BJ (cell line): ENCODE results near the gene CDC34. TPM values are rescaled to one million over a fixed set of nuclear protein-coding genes. Genes with fewer than 3 reads are reported as not detected.

Experiments used
- CTCF ChIA-PET: fragments of 350-600 bp; formaldehyde crosslinking; extraction: SDS; loops from one replicate; lab custom pipeline; 2021; ENCODE audit warnings: antibody characterized with exemption, inconsistent platforms; lab: Yijun Ruan, JAX
- POLR2A ChIA-PET: fragments of 300-600 bp; sonication (Branson Sonifier 250); formaldehyde crosslinking; extraction: SDS; loops from one replicate; lab custom pipeline; 2021; ENCODE audit warnings: antibody characterized with exemption; lab: Charles Lee
- DNase-seq: peaks from one replicate; pipeline ENCODE4 v3.0.0-alpha.2; 2011; ENCODE audit warnings: low read depth
- H3K27me3 ChIP-seq: 2 replicates; pipeline ENCODE4 v1.6.0; 2011; ENCODE audit warnings: low read length; ENCODE audit not compliant: control insufficient read depth, insufficient read depth
- H3K36me3 ChIP-seq: 2 replicates; pipeline ENCODE4 v1.5.1; 2011; ENCODE audit warnings: low read length; ENCODE audit not compliant: control insufficient read depth, insufficient read depth
- H3K4me3 ChIP-seq: 2 replicates; pipeline ENCODE4 v1.5.1; 2011; ENCODE audit warnings: low read depth, mild to moderate bottlenecking, control low read depth, low read length
- polyA plus RNA-seq: library from polyadenylated mRNA; depleted of rRNA; stranded (reverse); fragments of >200 nt; gene quantifications from 2 replicates; pipeline ENCODE4 v1.2.3, GENCODE V29; 2011
- TF ChIP-seq, protein P1 (sequence below): IDR thresholded peaks from 2 replicates; pipeline ENCODE4 v1.5.1; 2011; ENCODE audit warnings: low read depth, mild to moderate bottlenecking, control low read depth, inconsistent platforms, low read length, moderate library complexity; ENCODE audit not compliant: insufficient read depth

CDC34 gene
- polyA plus RNA-seq, 1 experiment, result 75.2 TPM

DNA sequence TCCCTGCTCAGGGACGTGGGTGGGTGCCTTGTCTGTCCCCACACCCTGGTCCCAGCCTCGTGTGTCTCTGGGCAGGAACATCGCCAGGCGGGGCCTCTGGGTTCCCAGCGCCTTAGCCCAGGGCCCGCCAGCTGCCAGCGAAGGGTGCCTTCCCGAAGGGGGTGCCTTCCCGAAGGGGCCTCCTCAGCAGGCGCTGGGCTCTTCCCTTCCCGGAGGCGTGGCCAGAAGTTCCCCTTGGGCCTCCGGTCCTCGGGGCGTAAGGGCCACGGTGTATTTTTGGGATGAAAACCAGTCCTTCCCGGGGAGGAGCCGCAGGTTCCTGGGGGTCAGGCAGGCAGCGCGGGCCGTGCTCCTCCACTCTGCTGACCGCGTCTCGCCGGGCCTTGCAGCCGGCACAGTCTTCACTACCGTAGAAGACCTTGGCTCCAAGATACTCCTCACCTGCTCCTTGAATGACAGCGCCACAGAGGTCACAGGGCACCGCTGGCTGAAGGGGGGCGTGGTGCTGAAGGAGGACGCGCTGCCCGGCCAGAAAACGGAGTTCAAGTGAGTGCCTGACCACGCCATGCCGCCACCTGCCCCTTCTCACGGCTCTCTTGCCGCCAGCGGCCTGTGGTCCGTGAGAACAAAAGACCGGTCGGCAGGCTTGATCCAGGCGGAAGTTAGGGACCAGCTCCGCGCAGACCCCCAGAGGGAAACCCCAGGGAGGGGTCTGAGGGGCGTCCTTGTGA, 47.7 kb downstream of the CDC34 start:
- CTCF ChIA-PET, result no interaction called here
- peaks cover 21% of the 10 kb centered on the region for H3K36me3 ChIP-seq
- TF ChIP-seq, protein P1, sequence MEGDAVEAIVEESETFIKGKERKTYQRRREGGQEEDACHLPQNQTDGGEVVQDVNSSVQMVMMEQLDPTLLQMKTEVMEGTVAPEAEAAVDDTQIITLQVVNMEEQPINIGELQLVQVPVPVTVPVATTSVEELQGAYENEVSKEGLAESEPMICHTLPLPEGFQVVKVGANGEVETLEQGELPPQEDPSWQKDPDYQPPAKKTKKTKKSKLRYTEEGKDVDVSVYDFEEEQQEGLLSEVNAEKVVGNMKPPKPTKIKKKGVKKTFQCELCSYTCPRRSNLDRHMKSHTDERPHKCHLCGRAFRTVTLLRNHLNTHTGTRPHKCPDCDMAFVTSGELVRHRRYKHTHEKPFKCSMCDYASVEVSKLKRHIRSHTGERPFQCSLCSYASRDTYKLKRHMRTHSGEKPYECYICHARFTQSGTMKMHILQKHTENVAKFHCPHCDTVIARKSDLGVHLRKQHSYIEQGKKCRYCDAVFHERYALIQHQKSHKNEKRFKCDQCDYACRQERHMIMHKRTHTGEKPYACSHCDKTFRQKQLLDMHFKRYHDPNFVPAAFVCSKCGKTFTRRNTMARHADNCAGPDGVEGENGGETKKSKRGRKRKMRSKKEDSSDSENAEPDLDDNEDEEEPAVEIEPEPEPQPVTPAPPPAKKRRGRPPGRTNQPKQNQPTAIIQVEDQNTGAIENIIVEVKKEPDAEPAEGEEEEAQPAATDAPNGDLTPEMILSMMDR, result no peak
- no peak for DNase-seq
- no peak overlapping the region for H3K4me3 ChIP-seq
- POLR2A ChIA-PET, result no interaction called here
- H3K27me3 ChIP-seq, result no peaks in the 10 kb centered on the region

DNA sequence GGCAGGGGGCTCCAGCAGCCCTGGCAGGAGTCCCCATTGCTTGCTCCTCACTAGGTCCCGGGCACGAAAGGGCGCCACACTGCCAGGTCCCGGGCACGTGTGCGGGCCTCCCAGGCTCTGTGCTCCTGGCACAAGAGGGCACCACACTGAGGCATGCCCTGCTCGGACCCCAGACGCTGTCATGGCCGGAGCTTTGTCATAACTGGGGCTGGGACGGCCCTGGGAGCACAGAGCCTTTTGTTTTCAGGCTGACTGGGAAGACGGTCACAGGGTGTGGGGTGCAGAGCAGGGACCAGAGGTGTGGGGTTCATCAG, 48.2 kb downstream of the CDC34 start:
- CTCF ChIA-PET, result no interaction called here
- no peak for DNase-seq
- POLR2A ChIA-PET, result no interaction called here
- H3K27me3 ChIP-seq, result no peaks in the 10 kb centered on the region
- no peak overlapping the region for H3K4me3 ChIP-seq
- peaks cover 21% of the 10 kb centered on the region for H3K36me3 ChIP-seq
- TF ChIP-seq, protein P1, result no peak

DNA sequence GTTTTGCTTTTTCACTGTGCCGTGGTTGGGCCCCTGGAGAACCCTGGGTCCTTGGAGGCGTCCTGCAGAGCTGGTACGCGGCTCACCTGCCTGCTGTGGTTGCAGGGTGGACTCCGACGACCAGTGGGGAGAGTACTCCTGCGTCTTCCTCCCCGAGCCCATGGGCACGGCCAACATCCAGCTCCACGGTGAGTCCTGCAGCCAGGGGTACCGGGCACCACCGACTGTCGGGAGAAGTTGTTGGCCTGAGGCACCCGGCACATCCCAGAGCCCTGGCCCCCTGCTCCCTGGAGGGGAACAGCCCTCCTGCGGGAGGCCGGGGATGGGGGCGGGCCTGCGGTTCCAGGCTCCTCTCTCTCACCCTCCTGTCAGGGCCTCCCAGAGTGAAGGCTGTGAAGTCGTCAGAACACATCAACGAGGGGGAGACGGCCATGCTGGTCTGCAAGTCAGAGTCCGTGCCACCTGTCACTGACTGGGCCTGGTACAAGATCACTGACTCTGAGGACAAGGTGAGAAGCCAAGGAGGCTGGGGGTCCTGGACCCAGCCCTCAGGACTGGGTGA, 48.8 kb downstream of the CDC34 start:
- peaks cover 21% of the 10 kb centered on the region for H3K36me3 ChIP-seq
- TF ChIP-seq, protein P1, result no peak
- POLR2A ChIA-PET, result no interaction called here
- DNase-seq, result no peak
- CTCF ChIA-PET, result no interaction called here
- no peaks in the 10 kb centered on the region for H3K27me3 ChIP-seq
- no peak overlapping the region for H3K4me3 ChIP-seq

DNA sequence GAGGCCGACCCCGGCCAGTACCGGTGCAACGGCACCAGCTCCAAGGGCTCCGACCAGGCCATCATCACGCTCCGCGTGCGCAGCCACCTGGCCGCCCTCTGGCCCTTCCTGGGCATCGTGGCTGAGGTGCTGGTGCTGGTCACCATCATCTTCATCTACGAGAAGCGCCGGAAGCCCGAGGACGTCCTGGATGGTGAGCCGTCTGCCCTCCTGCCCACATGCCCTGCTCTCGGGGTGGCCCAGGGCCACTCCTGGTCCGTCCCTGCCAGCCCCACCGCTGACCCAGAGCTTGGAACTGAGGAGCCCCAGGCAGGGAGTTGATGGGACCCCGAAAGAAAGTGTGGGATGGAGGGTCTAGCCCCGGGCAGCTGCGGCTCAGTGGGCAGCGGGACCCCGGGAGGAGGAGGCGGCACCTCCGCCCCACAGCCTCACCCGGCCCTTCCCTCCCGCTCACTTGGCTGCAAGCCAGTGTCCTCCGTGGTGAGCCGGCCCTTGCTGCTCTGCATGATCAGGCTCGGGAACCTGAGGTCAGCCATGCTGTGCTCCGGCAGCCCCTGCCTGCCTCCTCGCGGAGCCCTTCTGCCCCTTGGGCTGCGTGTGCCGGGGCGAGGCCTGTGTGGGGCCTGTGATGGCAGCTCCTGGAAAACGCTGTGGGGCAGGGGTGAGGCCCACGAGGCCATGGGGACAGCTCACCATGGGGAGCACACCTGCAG, 50.0 kb downstream of the CDC34 start:
- TF ChIP-seq, protein P1, result no peak
- POLR2A ChIA-PET, result no interaction called here
- H3K4me3 ChIP-seq, result no peak overlapping the region
- CTCF ChIA-PET, result no interaction called here
- H3K27me3 ChIP-seq, result no peaks in the 10 kb centered on the region
- no peak for DNase-seq
- peaks cover 21% of the 10 kb centered on the region for H3K36me3 ChIP-seq

DNA sequence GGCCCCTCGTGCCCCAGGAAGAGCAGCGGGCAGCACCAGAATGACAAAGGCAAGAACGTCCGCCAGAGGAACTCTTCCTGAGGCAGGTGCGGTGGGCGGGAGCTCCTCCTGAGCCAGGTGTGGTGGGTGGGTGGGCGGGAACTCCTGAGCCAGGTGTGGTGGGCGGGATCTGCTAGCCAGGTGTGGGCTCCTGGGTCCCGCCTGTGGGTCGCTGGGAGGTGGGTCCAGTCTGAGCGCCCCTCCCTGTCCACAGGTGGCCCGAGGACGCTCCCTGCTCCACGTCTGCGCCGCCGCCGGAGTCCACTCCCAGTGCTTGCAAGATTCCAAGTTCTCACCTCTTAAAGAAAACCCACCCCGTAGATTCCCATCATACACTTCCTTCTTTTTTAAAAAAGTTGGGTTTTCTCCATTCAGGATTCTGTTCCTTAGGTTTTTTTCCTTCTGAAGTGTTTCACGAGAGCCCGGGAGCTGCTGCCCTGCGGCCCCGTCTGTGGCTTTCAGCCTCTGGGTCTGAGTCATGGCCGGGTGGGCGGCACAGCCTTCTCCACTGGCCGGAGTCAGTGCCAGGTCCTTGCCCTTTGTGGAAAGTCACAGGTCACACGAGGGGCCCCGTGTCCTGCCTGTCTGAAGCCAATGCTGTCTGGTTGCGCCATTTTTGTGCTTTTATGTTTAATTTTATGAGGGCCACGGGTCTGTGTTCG, 51.1 kb downstream of the CDC34 start:
- TF ChIP-seq, protein P1, result no peak
- peaks cover 21% of the 10 kb centered on the region for H3K36me3 ChIP-seq
- CTCF ChIA-PET, result interaction anchor here (0.6 to 2.2 kb wide), 2 partner anchors 43 to 74 kb away, joined by 4 read pairs; no protein-coding TSS in a partner anchor
- no peak overlapping the region for H3K4me3 ChIP-seq
- no peaks in the 10 kb centered on the region for H3K27me3 ChIP-seq
- DNase-seq, result no peak
- POLR2A ChIA-PET, result no interaction called here
